ENCODE data around the gene MLH1.
A peak's percentile ranks its signal among the peaks of the same experiment; 100 is the strongest.

MLH1 gene

GRCh38 chr3:37094636-37095035 is 101.3 kb downstream of the MLH1 start:
- no peak for DNase-seq (ENCODE audit: low spot score)

GRCh38 chr3:37096288-37096687 is 103.0 kb downstream of the MLH1 start:
- DNase-seq (ENCODE audit: low spot score) = peak; percentile 15

- DNase-seq (ENCODE audit: low spot score) = no peak
Measured at GRCh38 chr3:37096975-37097374, 103.7 kb downstream of the MLH1 start.

- DNase-seq (ENCODE audit: low spot score) = no peak
Measured at GRCh38 chr3:37097776-37098175, 104.5 kb downstream of the MLH1 start.

- no peak for DNase-seq (ENCODE audit: low spot score)
Measured at GRCh38 chr3:37098884-37099283, 105.6 kb downstream of the MLH1 start.

- DNase-seq (ENCODE audit: low spot score) = no peak
Measured at GRCh38 chr3:37099469-37099868, 106.2 kb downstream of the MLH1 start.

- no peak for DNase-seq (ENCODE audit: low spot score)
Measured at GRCh38 chr3:37100411-37100810, 107.1 kb downstream of the MLH1 start.

Measured in AG08396 (cell line).